WTC11 (cell line): ENCODE results near the gene TGM4.

Source experiments
- ATF3 ChIP-seq: sonication (generic); formaldehyde crosslinking; conservative IDR thresholded peaks from 2 replicates; pipeline ENCODE4 v1.8.1; 2022; ENCODE audit warnings: mild to moderate bottlenecking, missing genetic modification reagents
- CREB1 ChIP-seq: sonication (generic); formaldehyde crosslinking; IDR thresholded peaks from 2 replicates; pipeline ENCODE4 v1.8.0; 2023; ENCODE audit warnings: mild to moderate bottlenecking, missing genetic modification reagents
- CREM ChIP-seq: sonication (generic); formaldehyde crosslinking; IDR thresholded peaks from 2 replicates; pipeline ENCODE4 v1.8.1; 2022; ENCODE audit warnings: mild to moderate bottlenecking, missing genetic modification reagents, moderate library complexity
- CTCF ChIP-seq: fragments of 200-600 bp; IDR thresholded peaks from 2 replicates; pipeline ENCODE4 v1.8.0; 2022; ENCODE audit warnings: antibody characterized with exemption
- ELF4 ChIP-seq: sonication (generic); formaldehyde crosslinking; IDR thresholded peaks from 2 replicates; pipeline ENCODE4 v1.8.1; 2022; ENCODE audit warnings: low read depth, mild to moderate bottlenecking, moderate library complexity, missing genetic modification reagents
- ZNF232 ChIP-seq: sonication (generic); formaldehyde crosslinking; IDR thresholded peaks from 2 replicates; pipeline ENCODE4 v1.8.0; 2022; ENCODE audit warnings: mild to moderate bottlenecking, missing genetic modification reagents

GRCh38 chr3:44848634-44849033 is 25.8 kb upstream of the TGM4 start:
- TF ChIP-seq CTCF: no peak
- no peak for TF ChIP-seq CREB1 (CRISPR knock-in tag)
- no peak for TF ChIP-seq CREM (CRISPR knock-in tag)
- TF ChIP-seq ATF3: no peak
- no peak for TF ChIP-seq ELF4
- no peak for TF ChIP-seq ZNF232 (CRISPR knock-in tag)
